CD4-positive, alpha-beta T cell treated with Interleukin-17A for 4 hours (primary cell): ENCODE data around the gene PRF1.

Source experiments
- DNase-seq: peaks from one replicate; pipeline ENCODE4 v3.0.0-alpha.2; 2020; ENCODE audit warnings: mixed read lengths

PRF1 gene

DNA sequence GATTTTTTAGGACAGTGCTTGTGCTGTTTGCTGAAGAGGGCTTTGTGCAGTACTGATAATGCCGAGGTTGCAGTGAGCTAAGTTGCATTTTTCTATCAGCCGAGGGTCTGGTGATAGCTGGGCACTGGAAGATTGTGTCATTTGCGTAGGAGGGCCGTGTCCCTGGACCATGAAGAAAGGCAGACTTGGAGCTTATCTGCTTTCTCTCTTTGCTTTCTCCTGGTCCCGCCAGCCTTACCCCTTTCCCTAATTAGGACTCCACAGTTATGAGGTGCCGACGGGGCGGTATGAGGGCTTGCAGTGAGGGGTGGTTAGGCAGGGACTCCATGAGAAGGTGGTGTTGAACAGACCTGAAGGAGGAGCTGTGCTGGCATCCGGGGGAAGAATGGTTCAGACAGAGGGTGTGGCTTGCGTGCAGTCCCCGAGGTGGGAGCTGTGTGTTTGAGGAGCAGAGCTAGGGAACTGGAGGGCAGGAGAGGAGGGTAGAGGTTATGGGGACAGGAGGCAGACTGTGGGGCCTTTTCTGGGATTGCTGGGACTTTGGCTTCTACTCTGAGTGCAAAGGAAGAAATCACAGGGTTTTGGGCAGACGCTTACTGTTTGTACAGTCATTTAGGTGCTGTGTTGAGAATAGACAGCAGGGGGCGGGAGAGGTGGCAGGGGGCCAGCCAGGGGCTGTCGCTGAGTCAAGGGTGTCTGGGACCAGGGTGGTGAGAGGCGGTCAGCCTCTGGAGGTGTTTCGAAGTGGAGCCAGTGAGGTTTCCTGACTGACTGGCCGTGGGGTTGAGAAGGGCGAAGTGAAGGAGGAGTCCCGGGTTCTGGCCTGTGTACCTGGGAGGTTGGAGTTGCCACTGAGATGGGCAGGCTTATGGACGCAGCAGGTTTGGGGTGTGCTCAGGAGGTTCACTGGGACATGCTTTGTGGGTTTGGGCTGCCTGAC is 43.4 kb downstream of the PRF1 start:
- DNase-seq = peak; percentile 69

DNA sequence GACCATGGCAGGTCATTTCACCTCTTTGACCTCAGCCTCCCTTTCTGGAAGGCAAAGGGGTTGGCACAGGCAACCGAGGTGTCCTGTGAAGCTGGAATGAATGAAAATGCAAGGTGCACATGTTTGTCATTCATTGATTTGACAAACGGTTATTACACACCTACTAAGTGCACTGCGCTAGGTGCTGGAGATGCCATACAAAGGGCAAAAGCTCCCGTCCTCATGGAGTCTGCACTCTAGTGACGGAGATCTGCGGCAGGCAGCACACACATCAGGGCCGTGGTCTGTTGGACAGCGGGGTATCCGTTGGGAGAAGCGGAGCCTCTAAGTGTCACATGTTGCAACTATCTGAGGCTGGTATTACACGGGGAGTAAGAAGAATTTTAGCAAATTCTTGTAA is 44.2 kb downstream of the PRF1 start:
- DNase-seq = no peak

DNA sequence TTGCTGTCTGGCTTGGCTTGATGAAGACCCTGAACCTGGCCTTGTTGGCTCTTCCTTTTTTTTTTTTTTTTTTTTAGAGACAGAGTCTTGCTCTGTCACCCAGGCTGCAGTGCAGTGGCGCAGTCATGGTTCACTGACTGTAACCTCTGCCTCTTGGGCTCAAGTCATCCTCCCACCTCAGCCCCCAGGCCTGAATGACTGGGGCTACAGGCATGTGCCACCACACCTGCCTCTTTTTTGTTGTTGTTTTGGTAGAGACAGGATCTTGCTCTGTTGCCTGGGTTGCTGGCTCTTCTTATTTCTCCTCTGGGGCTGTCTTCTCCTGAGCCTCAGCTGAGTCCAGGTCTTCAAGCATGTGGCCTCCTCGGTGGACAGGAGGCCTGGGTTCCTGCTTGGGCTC is 44.7 kb downstream of the PRF1 start:
- DNase-seq = no peak

DNA sequence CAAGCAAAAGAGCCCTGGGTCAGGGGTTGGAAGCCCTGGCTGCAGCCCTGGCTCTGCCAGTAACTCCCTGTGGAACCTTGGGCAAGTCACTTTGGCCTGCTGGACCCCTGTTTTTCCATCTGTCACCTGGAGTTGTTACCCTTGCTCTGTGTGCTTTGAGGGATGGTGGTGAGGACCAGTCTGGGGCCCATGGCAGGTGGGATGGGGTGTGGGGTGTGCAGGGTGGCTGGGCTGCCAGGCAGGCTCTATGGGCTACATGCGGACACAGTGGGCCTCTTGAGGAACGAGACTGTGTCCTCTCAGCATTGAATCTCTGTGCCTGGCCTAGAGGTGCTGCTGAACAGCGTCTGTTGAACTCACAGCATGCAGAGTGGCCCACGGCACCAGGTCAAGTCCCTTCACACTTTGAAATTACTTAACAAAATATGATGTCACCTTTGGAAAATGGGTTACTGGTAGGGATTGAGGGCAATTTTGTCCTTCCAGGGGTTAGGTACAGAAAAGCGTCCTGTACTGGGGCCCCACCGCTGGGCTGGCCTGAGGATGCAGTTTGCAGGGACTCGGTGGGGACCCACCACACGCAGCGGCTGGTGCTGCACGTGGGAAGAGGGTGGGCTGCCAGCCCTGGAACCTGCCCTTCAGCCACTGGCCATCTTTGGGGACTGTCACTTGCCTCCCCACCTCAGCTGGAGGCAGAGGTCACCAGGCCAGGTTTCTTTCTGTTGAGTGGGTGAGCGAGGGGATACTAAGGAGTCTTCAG is 45.3 kb downstream of the PRF1 start:
- DNase-seq = no peak

DNA sequence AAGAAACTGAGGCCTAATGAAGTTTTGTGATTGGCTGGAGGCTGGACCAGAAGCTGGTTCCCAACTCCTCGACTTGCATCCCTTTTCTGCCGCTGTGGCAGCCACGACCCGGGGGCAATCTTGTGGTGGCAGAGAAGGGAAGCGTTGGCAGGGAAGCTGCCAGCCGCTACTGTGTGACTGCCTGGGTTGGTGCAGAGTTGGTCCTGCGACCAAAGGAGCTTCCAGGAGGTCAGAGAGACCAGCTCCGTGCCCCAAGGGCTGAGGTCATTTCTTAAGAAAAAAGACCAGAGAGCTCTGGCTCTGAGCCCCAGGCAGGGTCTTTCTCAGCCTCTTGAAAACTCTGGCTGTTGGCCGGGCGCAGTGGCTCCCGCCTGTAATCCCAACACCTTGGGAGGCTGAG is 47.2 kb downstream of the PRF1 start:
- DNase-seq = no peak

DNA sequence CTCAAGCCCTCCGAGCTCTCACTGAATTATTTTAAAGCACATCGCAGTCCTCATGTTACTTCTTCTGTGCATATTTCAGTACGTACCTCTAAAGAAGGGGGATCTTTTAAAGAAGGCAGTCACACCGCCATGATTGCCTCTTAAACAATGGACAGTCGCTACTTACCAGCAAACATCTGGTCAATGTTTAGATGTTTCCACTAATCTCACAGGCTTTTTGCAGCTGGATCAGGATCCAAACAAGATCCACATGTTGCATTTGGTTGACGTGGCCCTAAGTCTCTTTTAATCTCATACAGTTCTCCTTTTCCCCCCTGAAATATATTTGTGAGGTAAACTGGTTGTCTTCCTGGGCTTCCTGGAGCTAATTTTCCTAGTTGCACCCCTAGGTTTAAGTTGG is 50.0 kb downstream of the PRF1 start:
- DNase-seq = no peak

DNA sequence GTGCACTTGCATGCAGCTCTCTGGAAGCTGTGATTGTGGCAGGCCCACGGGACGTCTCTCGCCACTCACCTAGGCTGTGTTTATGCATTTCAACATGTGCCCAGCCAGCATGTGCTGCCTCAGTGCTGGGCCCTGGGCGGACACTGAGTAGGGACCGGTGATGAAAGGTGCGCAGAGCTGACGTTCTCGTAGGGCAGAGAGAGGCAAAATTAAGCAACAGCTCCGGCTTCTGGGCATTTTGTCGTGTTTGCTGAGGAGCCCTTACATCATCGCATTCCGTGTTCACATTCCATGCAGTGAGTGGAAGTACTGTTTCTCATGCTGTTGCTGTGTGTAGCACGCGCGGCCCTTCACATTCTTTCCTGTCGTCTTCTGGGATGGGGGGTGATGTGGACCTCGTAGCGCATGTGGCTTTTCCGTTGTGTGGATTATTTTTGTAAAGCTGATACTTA is 50.5 kb downstream of the PRF1 start:
- DNase-seq = no peak

DNA sequence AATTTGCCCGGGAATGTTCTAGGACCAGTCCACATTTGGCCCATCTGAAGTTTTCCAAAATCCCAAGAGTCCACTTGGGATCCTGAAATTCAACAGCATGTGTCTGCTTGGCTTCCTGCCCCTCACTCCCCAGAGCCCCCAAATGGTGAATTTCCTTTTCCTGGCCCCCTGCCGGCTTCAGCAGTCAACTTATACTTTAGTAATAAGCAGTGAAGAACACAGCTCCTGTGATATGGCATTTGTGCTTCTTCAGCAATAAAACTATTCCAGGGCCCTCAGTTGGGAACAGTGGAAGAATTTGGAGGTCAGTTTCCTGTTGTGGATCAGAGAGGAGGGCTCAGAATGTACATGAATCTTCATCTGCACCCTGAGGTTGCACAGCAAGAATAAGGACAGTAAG is 51.1 kb downstream of the PRF1 start:
- DNase-seq = no peak

DNA sequence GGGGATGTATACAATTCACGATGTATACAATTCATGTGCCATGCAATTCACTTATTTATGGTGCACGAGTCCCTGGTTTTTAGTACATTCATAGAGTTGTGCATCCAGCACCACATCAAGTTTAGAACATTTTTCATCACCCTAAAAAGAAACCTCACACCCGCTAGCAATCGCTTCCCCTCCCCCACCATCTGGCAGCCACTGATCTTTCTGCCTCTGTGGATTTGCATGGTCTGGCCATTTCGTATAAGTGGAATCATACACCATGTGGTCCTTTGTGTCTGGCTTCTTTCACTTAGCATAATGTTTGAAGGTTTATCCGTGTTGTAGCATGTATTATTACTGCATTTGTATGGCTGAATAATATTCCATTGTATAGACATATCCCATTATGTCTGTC is 52.1 kb downstream of the PRF1 start:
- no peak for DNase-seq

DNA sequence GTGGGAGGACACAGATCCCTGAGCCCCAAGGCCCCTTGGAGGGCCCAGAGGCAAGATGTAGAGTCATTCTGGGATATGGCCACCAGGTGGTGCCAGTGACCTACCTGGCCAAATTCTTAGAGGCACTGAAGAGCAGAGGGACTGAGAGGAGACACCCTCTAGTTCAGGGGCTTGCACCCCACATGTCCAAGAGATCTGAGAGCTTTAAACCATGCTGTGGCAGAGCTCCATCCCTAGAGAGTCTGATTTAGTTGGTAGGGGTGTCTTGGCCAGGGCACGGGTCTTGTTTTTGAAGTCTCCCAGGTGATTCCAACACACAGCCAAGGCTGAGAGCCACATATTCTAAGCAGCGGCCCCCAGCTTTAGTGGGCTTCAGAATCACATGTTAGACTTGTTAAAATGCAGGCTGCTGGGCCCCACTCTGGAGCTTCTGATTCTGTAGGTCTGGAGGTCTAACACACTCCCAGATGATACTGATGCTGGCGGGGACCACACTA is 52.5 kb downstream of the PRF1 start:
- DNase-seq = peak; percentile 79

DNA sequence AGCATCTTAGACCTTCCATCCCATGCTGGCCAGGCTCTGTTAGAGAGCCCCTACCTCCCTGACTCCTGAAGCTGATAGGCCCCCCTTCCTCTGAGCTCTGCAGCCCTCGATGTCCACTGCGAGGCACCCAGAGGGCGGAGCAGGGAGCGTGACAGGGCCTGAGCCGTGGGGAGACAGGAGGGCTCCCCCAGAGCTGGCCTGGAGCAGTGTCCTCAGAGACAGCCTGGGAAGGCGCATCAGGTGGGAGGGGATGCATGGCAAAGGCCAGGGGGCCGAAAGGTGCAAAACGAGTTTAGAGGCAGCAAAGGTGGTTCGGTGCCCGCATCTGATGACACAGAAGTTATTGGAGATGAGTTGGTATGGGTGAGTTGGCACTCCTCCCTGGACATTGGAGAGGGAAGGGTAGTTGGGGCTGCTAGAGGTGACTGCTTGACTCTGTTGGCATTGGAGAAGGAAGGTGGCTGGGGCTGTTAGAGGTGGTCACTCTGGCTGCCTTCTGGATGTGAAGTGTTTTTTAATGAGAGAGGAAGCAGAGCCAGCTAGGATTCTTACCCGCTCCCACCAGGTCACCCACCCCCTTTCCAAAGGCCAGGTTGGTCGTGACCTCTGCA is 53.1 kb downstream of the PRF1 start:
- no peak for DNase-seq
